Measurements from ENCODE around the gene MGMT. TPM values are rescaled to one million over a fixed set of nuclear protein-coding genes. Genes with fewer than 3 reads are reported as not detected.

The MGMT gene
- total RNA-seq, 1 donor from 2014 or later = 19.6 TPM

DNA sequence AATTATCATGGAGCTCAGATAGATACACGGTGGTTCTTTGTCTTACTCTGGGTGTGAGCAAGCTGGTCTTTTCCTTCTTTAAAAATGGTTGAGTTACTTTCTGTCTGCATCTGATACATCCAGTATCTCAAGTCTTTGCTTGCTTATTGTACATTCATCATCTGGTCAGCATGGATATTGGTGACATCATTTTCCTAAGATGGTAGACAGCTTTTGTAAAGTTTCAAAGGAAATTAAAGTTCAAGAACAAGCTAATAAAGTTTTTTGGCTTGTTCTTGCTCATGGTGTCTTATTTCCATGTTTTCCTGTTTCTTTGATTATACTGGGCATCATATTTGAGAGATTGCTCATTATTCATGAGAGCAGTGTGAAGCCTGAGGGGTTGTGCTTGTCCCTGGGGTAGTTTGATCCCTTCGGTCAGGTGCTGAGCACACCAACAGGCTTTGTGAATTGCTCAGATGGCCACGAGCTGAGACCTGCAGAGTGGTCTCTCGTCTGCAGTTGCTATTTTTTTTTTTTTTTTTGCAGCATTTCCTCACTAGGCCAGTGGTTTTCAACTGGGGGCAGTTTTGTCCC lies 38.5 kb downstream of the MGMT start:
- Mint-ChIP-seq H3K9me3 (peaks cover 35% of the 10 kb centered on the region), H3K4me1 (ENCODE audit: low read depth) (no peaks in the 10 kb centered on the region), H3K27ac (no peak overlapping the region), H3K36me3 (ENCODE audit: low read depth) (peaks cover 3% of the 10 kb centered on the region), H3K4me3 (no peak overlapping the region), H3K27me3 (ENCODE audit: insufficient read depth) (no peaks in the 10 kb centered on the region)
- intact Hi-C loops (cut with micrococcal nuclease) = no loop called here
- DNase-seq (ENCODE audit: low spot score) = no peak

- DNase-seq (ENCODE audit: low spot score) = no peak
- H3K27me3 Mint-ChIP-seq (ENCODE audit: insufficient read depth) = no peaks in the 10 kb centered on the region
- H3K27ac Mint-ChIP-seq = no peak overlapping the region
- peaks cover 3% of the 10 kb centered on the region for H3K36me3 Mint-ChIP-seq (ENCODE audit: low read depth)
- intact Hi-C loops (cut with micrococcal nuclease) = no loop called here
- peaks cover 35% of the 10 kb centered on the region for H3K9me3 Mint-ChIP-seq
- H3K4me3 Mint-ChIP-seq = no peak overlapping the region
- H3K4me1 Mint-ChIP-seq (ENCODE audit: low read depth) = no peaks in the 10 kb centered on the region
These were observed 39.2 kb downstream of the MGMT start for GRCh38 chr10:129506101-129506797.

- no peak overlapping the region for H3K27ac Mint-ChIP-seq
- DNase-seq (ENCODE audit: low spot score) = no peak
- no peak overlapping the region for H3K4me3 Mint-ChIP-seq
- H3K36me3 Mint-ChIP-seq (ENCODE audit: low read depth) = peaks cover 3% of the 10 kb centered on the region
- intact Hi-C loops (cut with micrococcal nuclease) = no loop called here
- H3K9me3 Mint-ChIP-seq = peaks cover 36% of the 10 kb centered on the region
- H3K4me1 Mint-ChIP-seq (ENCODE audit: low read depth) = no peaks in the 10 kb centered on the region
- no peaks in the 10 kb centered on the region for H3K27me3 Mint-ChIP-seq (ENCODE audit: insufficient read depth)
These were observed 40.3 kb downstream of the MGMT start for GRCh38 chr10:129507216-129507889.

DNA sequence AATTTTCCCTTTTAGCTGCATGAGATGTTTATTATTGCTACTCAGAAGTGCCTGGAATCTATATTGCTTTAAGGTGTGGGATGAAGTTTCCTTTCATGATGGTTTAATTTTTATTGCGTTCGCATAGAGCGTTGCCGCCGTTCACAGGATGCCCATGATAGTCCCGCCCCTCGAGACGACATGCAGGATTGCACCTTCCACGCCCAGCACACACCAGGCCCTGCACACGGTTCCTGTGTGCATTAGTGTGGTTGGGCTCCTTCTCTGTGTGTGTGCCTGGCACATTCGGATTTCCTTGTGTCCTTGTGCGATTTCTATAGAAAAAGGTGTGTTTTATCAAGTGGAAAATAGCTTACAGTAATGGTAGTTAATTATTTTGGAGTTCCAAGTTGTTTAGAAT lies 42.1 kb downstream of the MGMT start:
- H3K4me1 Mint-ChIP-seq (ENCODE audit: low read depth) = no peaks in the 10 kb centered on the region
- H3K9me3 Mint-ChIP-seq = peaks cover 42% of the 10 kb centered on the region
- DNase-seq (ENCODE audit: low spot score) = no peak
- intact Hi-C loops (cut with micrococcal nuclease) = no loop called here
- H3K36me3 Mint-ChIP-seq (ENCODE audit: low read depth) = peaks cover 3% of the 10 kb centered on the region
- no peaks in the 10 kb centered on the region for H3K27me3 Mint-ChIP-seq (ENCODE audit: insufficient read depth)
- H3K4me3 Mint-ChIP-seq = no peak overlapping the region
- H3K27ac Mint-ChIP-seq = no peak overlapping the region

GRCh38 chr10:129509835-129510234 lies 42.8 kb downstream of the MGMT start:
- Mint-ChIP-seq H3K36me3 (ENCODE audit: low read depth) (peaks cover 3% of the 10 kb centered on the region), H3K9me3 (peaks cover 41% of the 10 kb centered on the region), H3K4me3 (no peak overlapping the region), H3K4me1 (ENCODE audit: low read depth) (no peaks in the 10 kb centered on the region), H3K27me3 (ENCODE audit: insufficient read depth) (no peaks in the 10 kb centered on the region), H3K27ac (no peak overlapping the region)
- intact Hi-C loops (cut with micrococcal nuclease) = no loop called here
- no peak for DNase-seq (ENCODE audit: low spot score)

DNA sequence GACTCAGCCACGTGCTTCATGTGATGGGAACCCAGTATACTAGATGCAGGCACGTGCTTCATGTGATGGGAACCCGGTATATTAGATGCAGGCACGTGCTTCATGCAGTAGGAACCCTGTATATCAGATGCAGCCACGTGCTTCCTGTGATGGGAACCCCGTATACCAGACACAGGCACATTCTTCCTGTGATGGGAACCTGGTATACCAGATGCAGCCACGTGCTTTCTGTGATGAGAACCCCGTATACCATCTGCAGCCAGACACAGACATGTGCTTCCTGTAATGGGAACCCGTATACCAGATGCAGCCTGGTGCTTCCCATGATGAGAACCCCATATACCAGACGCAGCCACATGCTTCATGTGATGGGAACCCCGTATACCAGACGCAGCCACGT lies 44.0 kb downstream of the MGMT start:
- Mint-ChIP-seq H3K36me3 (ENCODE audit: low read depth) (peaks cover 3% of the 10 kb centered on the region), H3K4me3 (no peak overlapping the region), H3K4me1 (ENCODE audit: low read depth) (no peaks in the 10 kb centered on the region), H3K9me3 (peaks cover 37% of the 10 kb centered on the region), H3K27ac (no peak overlapping the region), H3K27me3 (ENCODE audit: insufficient read depth) (no peaks in the 10 kb centered on the region)
- no peak for DNase-seq (ENCODE audit: low spot score)
- intact Hi-C loops (cut with micrococcal nuclease) = no loop called here

DNA sequence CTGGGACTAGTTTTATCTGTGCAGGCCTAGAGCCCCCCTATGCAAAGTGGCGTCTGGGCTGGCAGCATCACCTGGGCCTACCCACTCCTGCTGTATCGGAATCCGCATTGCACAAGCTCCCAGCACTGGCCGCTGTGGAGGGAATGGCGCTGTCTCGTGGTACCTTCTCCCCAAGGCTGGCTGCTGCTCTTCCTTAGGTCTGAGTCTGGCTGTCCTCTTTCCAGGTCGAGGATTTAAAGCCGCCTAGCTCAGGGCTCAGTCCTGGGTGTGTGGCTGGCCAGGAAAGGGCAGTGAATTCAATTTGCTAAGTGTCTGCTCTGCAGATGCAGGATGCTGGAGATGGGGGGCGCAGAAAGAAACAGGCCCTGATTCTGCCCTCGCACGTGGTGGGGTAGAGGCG lies 44.7 kb downstream of the MGMT start:
- Mint-ChIP-seq H3K27me3 (ENCODE audit: insufficient read depth) (no peaks in the 10 kb centered on the region), H3K9me3 (peaks cover 33% of the 10 kb centered on the region), H3K27ac (no peak overlapping the region), H3K36me3 (ENCODE audit: low read depth) (peaks cover 3% of the 10 kb centered on the region), H3K4me3 (no peak overlapping the region), H3K4me1 (ENCODE audit: low read depth) (no peaks in the 10 kb centered on the region)
- no peak for DNase-seq (ENCODE audit: low spot score)
- intact Hi-C loops (cut with micrococcal nuclease) = no loop called here

- intact Hi-C loops (cut with micrococcal nuclease) = no loop called here
- Mint-ChIP-seq H3K4me3 (no peak overlapping the region), H3K27me3 (ENCODE audit: insufficient read depth) (no peaks in the 10 kb centered on the region), H3K27ac (no peak overlapping the region), H3K36me3 (ENCODE audit: low read depth) (peaks cover 3% of the 10 kb centered on the region), H3K4me1 (ENCODE audit: low read depth) (no peaks in the 10 kb centered on the region), H3K9me3 (peaks cover 19% of the 10 kb centered on the region)
- DNase-seq (ENCODE audit: low spot score) = no peak
These were observed 46.3 kb downstream of the MGMT start for GRCh38 chr10:129513312-129513711.

DNA sequence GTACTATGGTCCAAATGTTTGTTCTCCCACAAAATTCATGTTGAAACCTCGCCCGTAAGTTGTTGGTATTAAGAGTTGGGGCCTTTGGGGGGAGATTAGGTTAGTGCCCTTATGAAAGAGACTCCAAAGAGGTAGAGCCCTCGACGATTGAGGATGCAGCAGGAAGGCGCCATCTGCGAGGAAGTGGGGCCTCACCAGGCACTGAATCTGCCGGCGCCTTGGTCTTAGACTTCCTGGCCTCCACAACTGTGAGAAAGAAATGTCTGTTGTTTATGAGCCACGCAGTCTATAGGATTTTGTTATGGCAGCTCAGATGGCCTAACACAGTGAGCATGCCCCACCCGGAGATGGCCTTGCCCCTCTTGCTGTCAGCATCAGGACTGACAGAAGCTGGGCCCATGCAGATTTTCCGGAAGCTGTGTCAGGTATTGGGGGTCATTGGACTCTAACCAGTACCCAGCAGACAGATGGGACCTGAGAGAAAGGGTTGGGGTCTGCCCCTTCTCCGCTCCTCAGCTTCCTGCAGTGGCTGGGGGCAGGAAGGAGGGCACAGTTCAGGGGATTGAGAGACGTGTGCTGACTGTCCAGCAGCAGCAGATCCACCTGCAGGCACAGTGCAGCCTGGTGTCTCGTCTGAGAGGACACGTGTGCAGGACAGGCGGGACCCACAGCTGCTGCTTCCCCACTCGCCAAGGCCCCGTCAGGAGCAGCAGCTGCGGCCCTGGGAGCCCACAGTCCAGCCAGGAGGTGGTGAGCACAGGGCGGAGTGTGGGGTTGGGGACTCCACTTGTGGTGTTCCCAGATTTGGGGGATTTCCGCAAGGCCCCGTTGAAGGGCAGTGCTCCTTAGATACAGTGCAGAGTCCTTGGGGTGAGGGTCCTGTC lies 47.8 kb downstream of the MGMT start:
- intact Hi-C loops (cut with micrococcal nuclease) = no loop called here
- no peaks in the 10 kb centered on the region for H3K27me3 Mint-ChIP-seq (ENCODE audit: insufficient read depth)
- peaks cover 30% of the 10 kb centered on the region for H3K9me3 Mint-ChIP-seq
- no peaks in the 10 kb centered on the region for H3K4me1 Mint-ChIP-seq (ENCODE audit: low read depth)
- DNase-seq (ENCODE audit: low spot score) = no peak
- H3K27ac Mint-ChIP-seq = no peak overlapping the region
- H3K4me3 Mint-ChIP-seq = no peak overlapping the region
- no peaks in the 10 kb centered on the region for H3K36me3 Mint-ChIP-seq (ENCODE audit: low read depth)

GRCh38 chr10:129516846-129517679 lies 50.0 kb downstream of the MGMT start:
- H3K4me3 Mint-ChIP-seq = no peak overlapping the region
- intact Hi-C loops (cut with micrococcal nuclease) = no loop called here
- no peaks in the 10 kb centered on the region for H3K27me3 Mint-ChIP-seq (ENCODE audit: insufficient read depth)

GRCh38 chr10:129517680-129518057 lies 50.6 kb downstream of the MGMT start:
- no peaks in the 10 kb centered on the region for H3K4me1 Mint-ChIP-seq (ENCODE audit: low read depth)
- H3K27ac Mint-ChIP-seq = no peak overlapping the region
- no peak for DNase-seq (ENCODE audit: low spot score)
- no peaks in the 10 kb centered on the region for H3K27me3 Mint-ChIP-seq (ENCODE audit: insufficient read depth)
- intact Hi-C loops (cut with micrococcal nuclease) = no loop called here
- no peaks in the 10 kb centered on the region for H3K36me3 Mint-ChIP-seq (ENCODE audit: low read depth)
- no peak overlapping the region for H3K4me3 Mint-ChIP-seq
- H3K9me3 Mint-ChIP-seq = peaks cover 22% of the 10 kb centered on the region

More at GRCh38 chr10:129516846-129517679, 50.0 kb downstream of the MGMT start:
- no peak overlapping the region for H3K27ac Mint-ChIP-seq
- H3K36me3 Mint-ChIP-seq (ENCODE audit: low read depth) = no peaks in the 10 kb centered on the region
- peaks cover 25% of the 10 kb centered on the region for H3K9me3 Mint-ChIP-seq
- H3K4me1 Mint-ChIP-seq (ENCODE audit: low read depth) = no peaks in the 10 kb centered on the region
- no peak for DNase-seq (ENCODE audit: low spot score)

- Mint-ChIP-seq H3K4me1 (ENCODE audit: low read depth) (no peaks in the 10 kb centered on the region), H3K9me3 (peaks cover 18% of the 10 kb centered on the region), H3K27ac (no peak overlapping the region), H3K36me3 (ENCODE audit: low read depth) (no peaks in the 10 kb centered on the region), H3K4me3 (no peak overlapping the region), H3K27me3 (ENCODE audit: insufficient read depth) (no peaks in the 10 kb centered on the region)
- intact Hi-C loops (cut with micrococcal nuclease) = no loop called here
- no peak for DNase-seq (ENCODE audit: low spot score)
These were observed 51.8 kb downstream of the MGMT start for GRCh38 chr10:129518793-129519192.

All from activated T-helper 1 cell treated with anti-CD3 and anti-CD28 coated beads, Interleukin-12 subunit alpha, Interleukin-12 subunit beta, Interleukin-2, Interleukin-4 antibody, amounts not matched to agents 30 ng/mL and 10 ng/mL and 1 ng/mL, durations not matched to agents 14 hours and 24 hours and 36 hours (primary cell).